ENCODE results near the gene RUSF1.

Gene RUSF1

GRCh38 chr16:31467858-31468257 lies 40.3 kb downstream of the RUSF1 start:
- no peak for TF ChIP-seq CTCF (IDR thresholded peaks at IDR 0.05)
- peaks cover 0 to 15% (median 12%) of the 10 kb centered on the region in 4 donors for H3K4me1 ChIP-seq
- intact Hi-C loops (cut with DNase I; ENCODE audit: low total_unique reads), result no loop called here
- no peak overlapping the region for H3K4me3 ChIP-seq
- DNase-seq, result no peak
- no peak overlapping the region for H3K27ac ChIP-seq
- H3K27me3 ChIP-seq, result no peaks in the 10 kb centered on the region
- H3K9me3 ChIP-seq, result no peaks in the 10 kb centered on the region
- peaks cover 0 to 45% (median 29%) of the 10 kb centered on the region in 3 donors for H3K36me3 ChIP-seq

GRCh38 chr16:31467151-31467773 lies 40.9 kb downstream of the RUSF1 start:
- intact Hi-C loops (cut with DNase I; ENCODE audit: low total_unique reads), result no loop called here
- TF ChIP-seq CTCF (IDR thresholded peaks at IDR 0.05), result no peak
- Histone ChIP-seq H3K9me3 (no peaks in the 10 kb centered on the region), H3K27ac (no peak overlapping the region), H3K4me1 (peaks cover 0 to 15% (median 12%) of the 10 kb centered on the region in 4 donors), H3K27me3 (no peaks in the 10 kb centered on the region), H3K4me3 (no peak overlapping the region), H3K36me3 (peaks cover 0 to 51% (median 35%) of the 10 kb centered on the region in 3 donors)
- DNase-seq, result no peak

GRCh38 chr16:31466381-31466841 lies 41.8 kb downstream of the RUSF1 start:
- H3K36me3 ChIP-seq, result peaks cover 0 to 58% (median 38%) of the 10 kb centered on the region in 3 donors
- DNase-seq, result no peak
- no peak overlapping the region for H3K27ac ChIP-seq
- no peak for TF ChIP-seq CTCF (IDR thresholded peaks at IDR 0.05)
- intact Hi-C loops (cut with DNase I; ENCODE audit: low total_unique reads), result no loop called here
- no peak overlapping the region for H3K4me3 ChIP-seq
- H3K9me3 ChIP-seq, result no peaks in the 10 kb centered on the region
- peaks cover 0 to 12% (median 10%) of the 10 kb centered on the region in 4 donors for H3K4me1 ChIP-seq
- H3K27me3 ChIP-seq, result no peaks in the 10 kb centered on the region

GRCh38 chr16:31465788-31466370 lies 42.3 kb downstream of the RUSF1 start:
- Histone ChIP-seq H3K9me3 (no peaks in the 10 kb centered on the region), H3K27me3 (no peaks in the 10 kb centered on the region), H3K27ac (no peak overlapping the region), H3K36me3 (peaks cover 0 to 58% (median 38%) of the 10 kb centered on the region in 3 donors), H3K4me3 (no peak overlapping the region), H3K4me1 (peaks cover 0 to 7% (median 7%) of the 10 kb centered on the region in 4 donors)
- no peak for DNase-seq
- TF ChIP-seq CTCF (IDR thresholded peaks at IDR 0.05), result no peak
- intact Hi-C loops (cut with DNase I; ENCODE audit: low total_unique reads), result no loop called here

GRCh38 chr16:31464781-31465260 lies 43.4 kb downstream of the RUSF1 start:
- intact Hi-C loops (cut with DNase I; ENCODE audit: low total_unique reads), result no loop called here
- Histone ChIP-seq H3K36me3 (peaks cover 0 to 58% (median 38%) of the 10 kb centered on the region in 3 donors), H3K27ac (no peak overlapping the region), H3K9me3 (no peaks in the 10 kb centered on the region), H3K4me3 (no peak overlapping the region), H3K27me3 (no peaks in the 10 kb centered on the region), H3K4me1 (peaks cover 0 to 12% (median 10%) of the 10 kb centered on the region in 4 donors)
- DNase-seq, result peak in 1 of 2 donors; percentile 54
- no peak for TF ChIP-seq CTCF (IDR thresholded peaks at IDR 0.05)

Data from tibial artery (tissue), 4 donors.